AML-193 (cell line): ENCODE data around the gene PKD2L2.
"Not testable (repeated sequence)": the region's sequence is repeated elsewhere in the genome, so short reads cannot be mapped to it uniquely, and the experiment has no call there.

Source experiments
- DNase-seq, 2 experiments: peaks; one replicate each; lab custom pipeline; 2025; lab: John Stamatoyannopoulos, UW

PKD2L2 gene

GRCh38 chr5:137957948-137958347 is 68.7 kb downstream of the PKD2L2 start:
- no peak for DNase-seq

GRCh38 chr5:137959488-137959887 is 70.2 kb downstream of the PKD2L2 start:
- no peak for DNase-seq

GRCh38 chr5:137960141-137960540 is 70.9 kb downstream of the PKD2L2 start:
- no peak for DNase-seq

- DNase-seq = no peak
Observed at GRCh38 chr5:137960819-137961218, 71.6 kb downstream of the PKD2L2 start.

GRCh38 chr5:137970384-137970783 is 81.1 kb downstream of the PKD2L2 start:
- DNase-seq = not testable (repeated sequence)

GRCh38 chr5:137975208-137975607 is 86.0 kb downstream of the PKD2L2 start:
- DNase-seq = no peak

- DNase-seq = no peak
Observed at GRCh38 chr5:137989419-137989818, 100.2 kb downstream of the PKD2L2 start.
